Activated naive CD8-positive, alpha-beta T cell treated with anti-CD3 and anti-CD28 coated beads, Interleukin-2, amount 50 U/mL, for 24 hours (primary cell): ENCODE data around the gene RBPJL.

Experiments
- ATAC-seq: fragments of 150-1000 bp; cut with Tn5 transposase; one replicate; pipeline ENCODE4 v1.10.0; 2021
- DNase-seq: peaks from one replicate; pipeline ENCODE4 v3.0.0; 2021
- H3K27ac Mint-ChIP-seq: one replicate; pipeline ENCODE4 v1.8.0; 2021; ENCODE audit warnings: mild to moderate bottlenecking, mixed read lengths
- H3K27me3 Mint-ChIP-seq: one replicate; pipeline ENCODE4 v1.8.0; 2021; ENCODE audit warnings: mixed read lengths
- H3K36me3 Mint-ChIP-seq: one replicate; pipeline ENCODE4 v1.8.0; 2021; ENCODE audit warnings: low read depth, mixed read lengths
- H3K4me1 Mint-ChIP-seq: one replicate; pipeline ENCODE4 v1.8.0; 2021; ENCODE audit warnings: mixed read lengths
- H3K4me3 Mint-ChIP-seq: one replicate; pipeline ENCODE4 v1.8.0; 2021; ENCODE audit warnings: mild to moderate bottlenecking, moderate library complexity, mixed read lengths
- H3K9me3 Mint-ChIP-seq: one replicate; pipeline ENCODE4 v1.8.0; 2021; ENCODE audit warnings: mixed read lengths

The RBPJL gene

DNA sequence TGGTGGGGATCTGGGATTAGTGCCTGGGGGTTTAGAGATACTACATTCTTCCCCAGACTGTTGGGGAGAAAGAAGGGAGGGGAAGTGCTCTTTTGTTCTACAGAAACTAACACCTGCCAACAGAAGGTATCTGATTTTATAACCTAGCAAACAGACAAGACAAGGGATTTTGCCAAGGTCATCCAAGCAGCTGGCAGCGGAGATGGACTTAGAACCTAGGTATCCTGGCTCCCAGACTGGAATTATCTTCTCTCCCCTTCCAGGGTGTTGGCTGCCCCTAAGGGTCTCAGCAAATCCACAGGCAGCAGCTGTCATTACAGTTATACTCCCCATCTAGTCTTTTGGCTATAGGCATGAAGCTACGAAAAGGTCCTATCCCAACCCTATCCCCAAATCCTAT is 33.2 kb downstream of the RBPJL start:
- Mint-ChIP-seq H3K36me3 (peaks cover 39% of the 10 kb centered on the region), H3K4me1 (peaks cover 27% of the 10 kb centered on the region), H3K9me3 (no peaks in the 10 kb centered on the region), H3K4me3 (no peak overlapping the region), H3K27me3 (no peaks in the 10 kb centered on the region), H3K27ac (no peak overlapping the region)
- ATAC-seq (no peak), DNase-seq (no peak)

DNA sequence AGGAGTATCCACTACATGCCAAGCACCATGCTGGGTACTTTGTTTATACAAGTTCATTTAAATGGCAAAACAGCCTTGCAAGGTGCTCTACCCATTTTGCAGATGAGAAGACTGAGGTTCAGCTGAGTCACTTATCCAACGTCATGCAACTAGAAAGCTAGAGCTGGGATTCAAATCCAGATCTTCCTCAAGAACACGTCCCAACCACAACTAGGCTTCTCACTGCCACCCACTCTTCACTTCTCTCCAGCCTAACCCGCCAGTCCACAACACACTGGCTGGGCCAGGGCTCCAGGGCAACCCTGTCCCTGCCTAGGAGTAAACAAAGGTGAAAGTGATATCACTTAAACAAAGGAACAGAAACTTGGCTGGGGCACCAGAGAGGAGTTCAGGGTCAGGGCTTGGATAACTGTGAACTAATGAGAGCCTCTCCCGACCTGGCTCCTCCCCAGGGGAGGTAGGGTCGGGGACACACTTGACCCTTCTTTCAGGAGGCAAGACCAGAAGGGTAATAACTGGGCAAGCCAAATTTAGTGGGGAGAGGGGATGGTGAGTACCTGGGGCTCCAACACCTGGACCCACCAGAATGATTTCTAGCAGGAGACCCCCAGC is 33.7 kb downstream of the RBPJL start:
- Mint-ChIP-seq H3K27me3 (no peaks in the 10 kb centered on the region), H3K9me3 (no peaks in the 10 kb centered on the region), H3K4me1 (peaks cover 31% of the 10 kb centered on the region), H3K4me3 (no peak overlapping the region), H3K36me3 (peaks cover 43% of the 10 kb centered on the region), H3K27ac (no peak overlapping the region)
- DNase-seq (no peak), ATAC-seq (no peak)

DNA sequence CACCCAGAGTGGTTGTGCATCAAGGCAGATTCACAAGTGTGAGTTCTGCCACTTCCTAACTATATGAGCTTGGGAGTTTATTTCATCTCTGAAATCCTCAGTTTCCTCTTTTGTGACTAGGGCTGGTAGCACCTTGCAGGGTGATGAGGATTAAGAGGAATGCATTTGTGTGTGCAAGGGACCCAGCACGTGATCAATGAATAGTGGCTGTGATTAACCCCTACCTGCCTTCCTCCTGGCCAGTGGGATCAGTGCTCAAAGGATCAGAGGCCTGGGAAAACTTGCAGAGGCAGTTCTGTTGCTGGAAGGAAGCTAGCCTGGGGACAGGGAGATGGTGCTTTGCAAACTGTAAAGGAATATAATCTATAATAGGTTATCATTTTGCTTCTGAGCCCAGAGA is 34.3 kb downstream of the RBPJL start:
- no peaks in the 10 kb centered on the region for H3K27me3 Mint-ChIP-seq
- H3K9me3 Mint-ChIP-seq, result no peaks in the 10 kb centered on the region
- DNase-seq, result no peak
- peaks cover 41% of the 10 kb centered on the region for H3K36me3 Mint-ChIP-seq
- H3K4me1 Mint-ChIP-seq, result peaks cover 37% of the 10 kb centered on the region
- H3K27ac Mint-ChIP-seq, result no peak overlapping the region
- no peak overlapping the region for H3K4me3 Mint-ChIP-seq
- no peak for ATAC-seq

DNA sequence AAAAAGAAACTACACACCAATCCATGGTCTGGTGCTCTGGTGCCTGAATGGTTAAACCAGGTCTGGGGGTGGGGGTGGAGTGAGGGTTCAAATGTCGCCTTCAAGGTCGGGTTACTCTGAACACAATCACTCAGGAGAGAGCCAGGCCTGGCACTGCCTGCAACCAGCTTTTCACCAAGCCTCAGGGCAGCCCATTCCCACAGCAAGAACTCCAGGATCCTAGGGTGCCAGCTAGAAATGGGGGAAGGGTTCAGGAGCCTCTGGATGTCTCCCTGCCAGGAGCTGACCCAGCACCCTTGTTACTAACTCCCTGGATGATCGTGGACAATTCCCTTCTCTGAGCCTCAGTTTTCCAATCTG is 34.9 kb downstream of the RBPJL start:
- Mint-ChIP-seq H3K36me3 (peaks cover 41% of the 10 kb centered on the region), H3K4me1 (peaks cover 43% of the 10 kb centered on the region), H3K27me3 (no peaks in the 10 kb centered on the region), H3K27ac (peak overlapping the region; percentile 18), H3K9me3 (no peaks in the 10 kb centered on the region), H3K4me3 (no peak overlapping the region)
- ATAC-seq (no peak), DNase-seq (no peak)

DNA sequence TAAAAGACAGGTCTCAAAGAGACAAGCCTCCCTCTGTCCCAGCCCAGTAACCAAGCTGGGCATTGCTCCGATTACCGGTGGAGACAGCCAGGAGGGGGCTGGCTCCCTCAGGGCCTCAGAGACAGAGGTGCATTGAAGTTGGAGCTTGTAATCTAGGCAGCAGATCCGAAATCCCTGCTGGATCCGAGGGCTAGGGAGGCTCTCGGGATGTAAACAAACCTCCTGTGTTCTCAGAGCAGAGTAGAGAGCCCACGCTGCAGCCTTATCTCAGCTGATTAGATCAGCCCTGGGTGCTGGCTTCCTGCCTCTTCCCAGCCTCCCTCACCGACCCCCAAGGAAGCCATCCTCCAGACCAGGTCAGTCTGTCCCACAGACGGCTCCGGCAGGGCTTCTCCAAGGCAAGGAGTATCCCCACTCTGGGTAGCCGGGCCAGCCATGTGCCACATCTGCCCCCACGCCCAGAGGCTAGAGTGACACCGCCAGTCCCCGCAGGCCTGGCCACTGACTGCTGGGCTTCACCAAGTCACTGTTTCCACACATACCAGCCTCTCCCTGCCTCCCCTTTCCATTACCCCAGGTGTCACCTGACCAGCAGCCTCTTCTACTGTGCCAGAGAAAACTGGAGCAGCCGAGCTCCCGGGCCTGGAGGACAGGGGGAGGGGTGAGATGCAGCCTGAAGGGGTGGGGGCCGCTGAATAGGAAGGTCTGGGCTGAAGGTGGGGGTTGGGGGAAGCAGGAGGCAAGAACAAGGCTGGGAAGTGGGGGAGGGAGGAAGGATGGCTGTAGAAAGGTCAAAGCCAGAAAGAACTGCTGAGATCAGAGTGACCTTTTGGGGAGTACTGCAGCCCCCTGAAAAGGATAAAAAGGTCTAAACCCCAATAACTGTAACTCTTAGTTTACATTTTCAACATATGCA is 35.6 kb downstream of the RBPJL start:
- Mint-ChIP-seq H3K27ac (no peak overlapping the region), H3K27me3 (no peaks in the 10 kb centered on the region), H3K4me1 (peaks cover 50% of the 10 kb centered on the region), H3K4me3 (no peak overlapping the region), H3K36me3 (peaks cover 47% of the 10 kb centered on the region), H3K9me3 (no peaks in the 10 kb centered on the region)
- peak; percentile 16 for ATAC-seq
- DNase-seq, result no peak

DNA sequence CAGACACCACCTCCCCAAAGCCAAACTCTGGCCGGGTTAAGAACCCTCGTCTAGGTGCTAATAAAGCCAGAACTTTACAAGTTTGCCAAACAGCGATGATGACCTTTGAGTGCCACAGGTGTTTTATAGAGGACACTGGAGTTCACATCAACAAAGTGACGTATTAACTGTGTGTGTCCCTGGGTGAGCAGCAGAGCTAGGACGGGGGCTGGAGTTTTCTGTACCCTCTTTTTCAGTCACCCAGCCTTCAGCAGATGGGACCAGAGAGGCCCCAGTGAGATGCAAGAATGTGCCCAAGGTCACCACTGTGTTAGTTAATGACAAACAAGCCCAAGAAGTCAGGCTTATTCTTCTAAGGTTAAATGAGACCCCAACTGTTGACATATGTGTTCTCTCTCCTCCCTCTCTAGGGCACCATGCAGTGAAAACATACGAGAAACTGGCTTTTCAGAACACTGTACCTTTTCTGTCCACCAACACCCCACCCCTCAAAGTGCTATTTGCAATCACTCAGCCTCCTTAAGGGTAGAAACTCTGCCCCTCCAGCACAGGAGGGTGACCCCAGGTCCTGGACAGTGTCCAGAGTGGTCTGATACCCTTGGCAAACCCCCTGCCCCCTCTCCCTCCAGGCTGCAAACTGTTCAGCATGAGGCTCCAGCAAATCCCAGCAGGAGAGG is 36.4 kb downstream of the RBPJL start:
- DNase-seq (no peak), ATAC-seq (no peak)
- H3K4me3 Mint-ChIP-seq, result no peak overlapping the region
- peaks cover 47% of the 10 kb centered on the region for H3K36me3 Mint-ChIP-seq
- peak overlapping the region; percentile 31 for H3K27ac Mint-ChIP-seq
- H3K27me3 Mint-ChIP-seq, result no peaks in the 10 kb centered on the region
- peaks cover 56% of the 10 kb centered on the region for H3K4me1 Mint-ChIP-seq
- H3K9me3 Mint-ChIP-seq, result no peaks in the 10 kb centered on the region

DNA sequence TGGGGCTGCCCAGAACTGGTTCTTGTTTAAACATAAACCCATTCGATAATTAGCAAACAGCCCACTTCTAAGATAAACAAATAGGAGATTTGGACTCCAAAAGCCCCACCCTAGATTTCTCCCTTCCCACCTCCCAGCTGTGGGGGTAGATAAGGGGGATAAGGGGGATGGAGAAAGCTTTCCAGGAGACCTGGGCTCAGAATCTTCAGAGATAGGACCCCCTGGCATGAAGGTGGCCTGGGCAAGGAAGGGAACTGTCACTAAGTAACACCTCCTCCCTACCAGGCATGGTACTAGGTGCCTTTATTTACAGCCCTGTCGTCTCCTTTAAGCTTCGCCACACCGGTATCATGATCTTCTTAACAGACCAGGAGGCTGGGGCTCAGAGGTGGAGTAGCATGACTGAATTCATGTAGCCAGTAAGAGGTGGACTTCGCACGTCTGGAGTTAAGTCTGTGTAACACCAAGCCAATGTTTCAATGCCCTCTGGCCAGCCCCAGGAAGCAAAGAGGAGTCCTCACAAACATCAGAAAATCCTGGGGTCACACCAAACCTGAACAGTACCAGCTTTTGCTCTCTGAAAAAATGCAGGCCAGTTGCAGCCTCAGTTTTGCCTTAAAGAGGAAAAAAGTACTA is 37.0 kb downstream of the RBPJL start:
- H3K4me3 Mint-ChIP-seq, result no peak overlapping the region
- ATAC-seq (no peak), DNase-seq (no peak)
- H3K27ac Mint-ChIP-seq, result no peak overlapping the region
- peaks cover 47% of the 10 kb centered on the region for H3K36me3 Mint-ChIP-seq
- H3K9me3 Mint-ChIP-seq, result no peaks in the 10 kb centered on the region
- H3K27me3 Mint-ChIP-seq, result no peaks in the 10 kb centered on the region
- H3K4me1 Mint-ChIP-seq, result peaks cover 58% of the 10 kb centered on the region

DNA sequence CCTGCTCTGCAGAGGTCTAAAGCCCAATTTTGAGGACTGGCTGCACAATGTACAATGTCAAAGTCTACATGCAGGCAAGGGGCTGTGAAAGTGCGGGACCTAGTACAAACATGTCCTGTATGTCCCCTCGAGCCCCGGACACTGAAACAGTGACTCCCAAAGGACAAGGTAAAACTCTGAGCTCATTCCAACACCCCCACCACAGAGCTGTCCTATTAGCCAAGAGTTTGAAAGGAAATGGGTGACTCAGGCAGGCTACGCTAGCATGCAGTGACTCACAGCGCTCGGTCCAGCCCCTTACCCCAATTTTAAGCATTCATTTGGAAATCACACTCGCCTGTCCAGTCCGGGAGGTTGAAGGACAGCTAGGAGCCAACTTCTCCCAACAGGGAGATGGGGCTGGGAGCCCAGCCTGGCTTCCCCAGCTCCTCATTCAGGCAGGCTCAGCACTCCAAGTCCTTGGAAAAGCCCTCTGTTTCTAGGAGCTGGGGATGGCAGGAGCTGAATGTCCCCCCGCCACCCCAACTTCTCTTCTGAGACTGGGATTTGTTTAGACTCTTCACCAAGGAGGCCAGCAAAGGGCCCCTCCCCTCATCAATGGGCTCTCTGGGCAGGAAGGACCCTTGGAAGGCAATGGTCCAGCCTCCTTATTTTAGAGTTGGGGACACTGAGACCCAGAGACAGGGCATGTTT is 37.7 kb downstream of the RBPJL start:
- Mint-ChIP-seq H3K4me1 (peaks cover 62% of the 10 kb centered on the region), H3K36me3 (peaks cover 42% of the 10 kb centered on the region), H3K4me3 (peak overlapping the region; percentile 57), H3K27me3 (no peaks in the 10 kb centered on the region), H3K27ac (no peak overlapping the region), H3K9me3 (no peaks in the 10 kb centered on the region)
- ATAC-seq, result no peak
- DNase-seq, result no peak

DNA sequence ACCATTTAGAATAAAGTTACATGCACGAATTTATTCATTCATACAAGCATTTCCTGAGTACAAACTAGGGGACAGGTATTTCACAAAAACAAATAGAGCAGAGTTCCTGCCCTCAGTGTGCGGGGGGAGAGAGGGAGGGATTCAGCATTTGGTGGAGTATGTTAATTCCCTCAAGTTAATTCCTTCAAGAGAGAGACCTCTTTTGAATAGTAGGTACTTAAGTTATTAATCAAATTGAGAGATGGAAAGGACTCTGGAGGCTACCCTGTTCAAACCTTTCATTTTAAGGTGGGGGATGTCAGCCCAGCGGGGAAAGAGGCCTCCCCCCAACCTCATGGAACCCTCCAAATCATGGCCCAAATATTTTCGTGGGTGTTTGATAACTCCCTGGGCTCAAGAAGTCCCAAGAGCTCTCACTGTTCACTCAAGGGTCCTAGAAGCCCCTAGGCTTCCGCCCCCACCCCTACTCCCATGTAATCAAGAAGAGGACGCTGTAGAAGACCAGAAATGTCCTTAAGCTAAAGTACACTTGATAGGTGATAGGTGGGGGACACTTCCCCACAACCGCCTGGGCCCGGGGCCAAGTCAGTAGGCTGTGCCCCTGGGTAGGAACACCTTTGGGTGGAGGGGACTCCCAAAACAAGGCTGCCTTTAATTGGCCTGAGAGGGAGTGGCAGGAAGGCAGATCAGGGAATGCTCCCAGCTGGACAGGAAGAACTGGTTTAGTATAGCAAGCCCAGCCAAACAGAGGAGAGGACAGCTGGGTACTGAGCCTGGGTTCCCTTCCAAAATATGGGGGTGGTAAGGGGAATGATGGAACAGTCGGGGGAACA is 38.7 kb downstream of the RBPJL start:
- ATAC-seq (no peak), DNase-seq (no peak)
- Mint-ChIP-seq H3K4me3 (peak overlapping the region; percentile 91), H3K27me3 (no peaks in the 10 kb centered on the region), H3K4me1 (peaks cover 67% of the 10 kb centered on the region), H3K36me3 (peaks cover 36% of the 10 kb centered on the region), H3K27ac (peak overlapping the region; percentile 62), H3K9me3 (no peaks in the 10 kb centered on the region)

DNA sequence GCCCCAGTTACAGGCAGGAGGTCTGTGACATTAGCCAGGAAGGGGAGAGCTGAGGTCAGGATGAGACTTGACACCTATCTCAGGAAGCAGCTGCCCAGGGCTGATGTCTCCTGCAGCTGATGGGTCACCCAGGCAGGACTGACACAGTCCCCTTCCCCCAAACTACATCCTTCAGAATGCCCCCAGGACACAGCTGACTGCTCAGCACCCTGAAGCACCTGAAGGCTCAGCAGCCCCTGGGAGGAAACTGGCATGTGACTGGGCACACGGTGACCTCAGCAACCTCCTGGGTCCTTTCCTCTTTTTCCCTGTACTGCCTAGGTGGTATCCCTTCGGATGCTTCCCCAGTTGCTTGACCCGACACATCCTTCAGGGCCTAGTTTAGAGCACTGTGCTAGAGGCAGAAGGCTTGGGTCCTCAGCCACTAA is 39.7 kb downstream of the RBPJL start:
- Mint-ChIP-seq H3K27me3 (no peaks in the 10 kb centered on the region), H3K4me3 (peak overlapping the region; percentile 91), H3K4me1 (peaks cover 66% of the 10 kb centered on the region), H3K36me3 (peaks cover 27% of the 10 kb centered on the region), H3K27ac (peak overlapping the region; percentile 64), H3K9me3 (no peaks in the 10 kb centered on the region)
- ATAC-seq (peak; percentile 40), DNase-seq (peak; percentile 26)

DNA sequence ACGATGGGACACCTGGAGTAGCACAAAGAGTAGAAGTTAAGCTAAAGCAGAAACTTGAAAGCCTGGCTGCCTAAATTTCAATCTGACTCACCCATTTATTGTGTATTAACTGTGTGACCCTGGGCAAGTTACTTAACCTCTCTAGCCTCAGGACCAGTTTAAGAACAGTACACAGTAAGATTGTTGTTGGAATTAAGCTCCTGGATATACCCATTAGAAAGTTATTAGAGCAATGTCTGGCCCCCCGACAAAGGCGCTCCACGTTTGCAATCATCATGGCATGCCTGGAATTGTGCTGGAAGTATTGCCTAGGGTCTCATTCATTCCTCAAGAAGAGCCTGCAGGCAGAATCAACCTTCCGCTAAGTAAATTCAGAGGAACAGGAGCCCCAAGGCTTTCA is 40.2 kb downstream of the RBPJL start:
- H3K36me3 Mint-ChIP-seq, result peaks cover 27% of the 10 kb centered on the region
- H3K27me3 Mint-ChIP-seq, result no peaks in the 10 kb centered on the region
- no peak for DNase-seq
- peak overlapping the region; percentile 91 for H3K4me3 Mint-ChIP-seq
- peaks cover 66% of the 10 kb centered on the region for H3K4me1 Mint-ChIP-seq
- no peaks in the 10 kb centered on the region for H3K9me3 Mint-ChIP-seq
- H3K27ac Mint-ChIP-seq, result peak overlapping the region; percentile 48
- ATAC-seq, result no peak

DNA sequence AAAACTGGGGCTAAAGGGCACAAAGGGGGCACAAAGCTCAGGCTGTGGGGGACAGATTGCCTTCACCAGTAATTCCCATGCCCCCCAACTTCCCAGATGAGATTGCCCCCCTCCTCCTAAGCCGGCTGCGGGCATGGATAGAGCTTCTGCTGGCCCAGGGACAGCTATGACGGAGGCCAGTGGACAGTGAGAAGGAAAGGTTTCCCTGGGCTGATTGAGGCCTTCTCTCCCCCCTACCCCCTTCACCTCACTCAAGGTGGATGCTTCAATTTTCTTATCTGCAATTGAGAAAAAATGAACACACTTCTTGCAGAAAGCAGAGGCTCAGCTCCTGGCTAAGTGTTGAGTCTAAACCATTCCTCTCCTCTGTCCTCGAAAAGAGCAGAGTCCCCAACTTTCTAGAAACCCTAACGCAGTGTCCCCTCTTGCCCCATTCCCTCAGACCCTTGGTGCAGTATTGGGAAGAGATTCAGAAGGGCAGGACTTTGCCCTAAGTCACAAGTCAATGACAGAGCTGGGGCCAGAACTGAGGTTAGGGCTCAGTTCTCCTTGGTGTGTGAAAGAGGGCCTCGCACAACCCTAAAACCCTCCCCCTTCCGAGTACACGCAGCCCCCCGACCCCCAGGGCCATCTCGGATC is 40.8 kb downstream of the RBPJL start:
- H3K4me3 Mint-ChIP-seq, result peak overlapping the region; percentile 91
- peak overlapping the region; percentile 62 for H3K27ac Mint-ChIP-seq
- H3K36me3 Mint-ChIP-seq, result peaks cover 27% of the 10 kb centered on the region
- no peaks in the 10 kb centered on the region for H3K9me3 Mint-ChIP-seq
- peaks cover 63% of the 10 kb centered on the region for H3K4me1 Mint-ChIP-seq
- no peaks in the 10 kb centered on the region for H3K27me3 Mint-ChIP-seq
- DNase-seq (no peak), ATAC-seq (no peak)
